ENCODE data around the gene STX19. TPM values are rescaled to one million over a fixed set of nuclear protein-coding genes. Genes with fewer than 3 reads are reported as not detected.

The STX19 gene
- total RNA-seq, 2 experiments from 2014 or later: not detected

- peaks cover 12% of the 10 kb centered on the region; the same call in 1 of the 2 replicates for H3K36me3 ChIP-seq (ENCODE audit: insufficient read depth, low read length)
- H3K4me3 ChIP-seq (ENCODE audit: low read depth, low read length, poor library complexity, severe bottlenecking): no peak overlapping the region
- no peak overlapping the region for H3K27ac ChIP-seq (ENCODE audit: low read depth, low read length, poor library complexity, severe bottlenecking)
- ChIA-PET CTCF (ENCODE audit: unreplicated experiment) (no interaction called here), POLR2A (no interaction called here)
- no peak for TF ChIP-seq EZH2phosphoT487 (IDR thresholded peaks at IDR 0.05; ENCODE audit: borderline replicate concordance, low read depth, low read length)
- TF ChIP-seq CTCF (conservative IDR thresholded peaks at IDR 0.05; ENCODE audit: low read length): no peak
- no TSS peak for BruUV-seq (replicated peaks)
- DNase-seq (ENCODE audit: low spot score): no peak
- no peaks in the 10 kb centered on the region for H3K9me3 ChIP-seq (ENCODE audit: low read length)
- no peaks in the 10 kb centered on the region for H3K4me1 ChIP-seq (ENCODE audit: insufficient read depth, low read length, poor library complexity, severe bottlenecking)
- intact Hi-C loops (cut with micrococcal nuclease; ENCODE audit: unreplicated experiment): no loop called here
- H3K9me2 ChIP-seq (ENCODE audit: insufficient read depth, low read length): no peaks in the 10 kb centered on the region
- H2AFZ ChIP-seq (ENCODE audit: low read length): no peak overlapping the region
- H3K4me2 ChIP-seq (ENCODE audit: low read length): no peak overlapping the region
- no peaks in the 10 kb centered on the region for H3K79me2 ChIP-seq (ENCODE audit: insufficient read depth, low read depth, low read length)
- no peaks in the 10 kb centered on the region for H4K20me1 ChIP-seq (ENCODE audit: insufficient read depth, low read length)
Measured at GRCh38 chr3:94043285-94043684, 14.9 kb upstream of the STX19 start.

- POLR2A ChIA-PET: interaction anchor here (0.5 to 1.3 kb wide), 3 partner anchors 12 to 37 kb away, joined by 3 to 5 read pairs (median 4); no protein-coding TSS in a partner anchor
- H3K79me2 ChIP-seq (ENCODE audit: insufficient read depth, low read depth, low read length): no peaks in the 10 kb centered on the region
- DNase-seq (ENCODE audit: low spot score): peak; percentile 25
- CTCF ChIA-PET (ENCODE audit: unreplicated experiment): no interaction called here
- H3K4me2 ChIP-seq (ENCODE audit: low read length): no peak overlapping the region
- no peak overlapping the region for H2AFZ ChIP-seq (ENCODE audit: low read length)
- H3K36me3 ChIP-seq (ENCODE audit: insufficient read depth, low read length): no peaks in the 10 kb centered on the region; the same call in 1 of the 2 replicates
- H3K4me1 ChIP-seq (ENCODE audit: insufficient read depth, low read length, poor library complexity, severe bottlenecking): no peaks in the 10 kb centered on the region
- no peaks in the 10 kb centered on the region for H3K9me3 ChIP-seq (ENCODE audit: low read length)
- H3K4me3 ChIP-seq (ENCODE audit: low read depth, low read length, poor library complexity, severe bottlenecking): no peak overlapping the region
- H4K20me1 ChIP-seq (ENCODE audit: insufficient read depth, low read length): no peaks in the 10 kb centered on the region
- H3K27ac ChIP-seq (ENCODE audit: low read depth, low read length, poor library complexity, severe bottlenecking): no peak overlapping the region
- BruUV-seq (replicated peaks): no TSS peak
- H3K9me2 ChIP-seq (ENCODE audit: insufficient read depth, low read length): no peaks in the 10 kb centered on the region
- TF ChIP-seq CTCF (conservative IDR thresholded peaks at IDR 0.05; ENCODE audit: low read length): peak; percentile 79
- no peak for TF ChIP-seq EZH2phosphoT487 (IDR thresholded peaks at IDR 0.05; ENCODE audit: borderline replicate concordance, low read depth, low read length)
- intact Hi-C loops (cut with micrococcal nuclease; ENCODE audit: unreplicated experiment): no loop called here
Measured at GRCh38 chr3:94036909-94037507, 8.6 kb upstream of the STX19 start.

- H2AFZ ChIP-seq (ENCODE audit: low read length): no peak overlapping the region
- ChIA-PET CTCF (ENCODE audit: unreplicated experiment) (no interaction called here), POLR2A (no interaction called here)
- H3K4me3 ChIP-seq (ENCODE audit: low read depth, low read length, poor library complexity, severe bottlenecking): no peak overlapping the region
- no TSS peak for BruUV-seq (replicated peaks)
- no peak overlapping the region for H3K27ac ChIP-seq (ENCODE audit: low read depth, low read length, poor library complexity, severe bottlenecking)
- no peaks in the 10 kb centered on the region for H3K9me2 ChIP-seq (ENCODE audit: insufficient read depth, low read length)
- no peaks in the 10 kb centered on the region for H4K20me1 ChIP-seq (ENCODE audit: insufficient read depth, low read length)
- no peak overlapping the region for H3K4me2 ChIP-seq (ENCODE audit: low read length)
- no peaks in the 10 kb centered on the region for H3K36me3 ChIP-seq (ENCODE audit: insufficient read depth, low read length)
- intact Hi-C loops (cut with micrococcal nuclease; ENCODE audit: unreplicated experiment): no loop called here
- no peaks in the 10 kb centered on the region for H3K4me1 ChIP-seq (ENCODE audit: insufficient read depth, low read length, poor library complexity, severe bottlenecking)
- DNase-seq (ENCODE audit: low spot score): no peak
- TF ChIP-seq EZH2phosphoT487 (IDR thresholded peaks at IDR 0.05; ENCODE audit: borderline replicate concordance, low read depth, low read length): no peak
- no peak for TF ChIP-seq CTCF (conservative IDR thresholded peaks at IDR 0.05; ENCODE audit: low read length)
- H3K79me2 ChIP-seq (ENCODE audit: insufficient read depth, low read depth, low read length): no peaks in the 10 kb centered on the region
- no peaks in the 10 kb centered on the region for H3K9me3 ChIP-seq (ENCODE audit: low read length)
Measured at GRCh38 chr3:94026623-94027022, 1.8 kb downstream of the STX19 start.

Measured in OCI-LY7 (cell line).